GM19452 (cell line): ENCODE results near the gene CCL25.

ENCODE experiments used
- ATAC-seq: cut with Tn5 transposase; IDR thresholded peaks from one replicate; pipeline ENCODE4 v1.9.1; 2021; ENCODE audit not compliant: unreplicated experiment

Gene CCL25

DNA sequence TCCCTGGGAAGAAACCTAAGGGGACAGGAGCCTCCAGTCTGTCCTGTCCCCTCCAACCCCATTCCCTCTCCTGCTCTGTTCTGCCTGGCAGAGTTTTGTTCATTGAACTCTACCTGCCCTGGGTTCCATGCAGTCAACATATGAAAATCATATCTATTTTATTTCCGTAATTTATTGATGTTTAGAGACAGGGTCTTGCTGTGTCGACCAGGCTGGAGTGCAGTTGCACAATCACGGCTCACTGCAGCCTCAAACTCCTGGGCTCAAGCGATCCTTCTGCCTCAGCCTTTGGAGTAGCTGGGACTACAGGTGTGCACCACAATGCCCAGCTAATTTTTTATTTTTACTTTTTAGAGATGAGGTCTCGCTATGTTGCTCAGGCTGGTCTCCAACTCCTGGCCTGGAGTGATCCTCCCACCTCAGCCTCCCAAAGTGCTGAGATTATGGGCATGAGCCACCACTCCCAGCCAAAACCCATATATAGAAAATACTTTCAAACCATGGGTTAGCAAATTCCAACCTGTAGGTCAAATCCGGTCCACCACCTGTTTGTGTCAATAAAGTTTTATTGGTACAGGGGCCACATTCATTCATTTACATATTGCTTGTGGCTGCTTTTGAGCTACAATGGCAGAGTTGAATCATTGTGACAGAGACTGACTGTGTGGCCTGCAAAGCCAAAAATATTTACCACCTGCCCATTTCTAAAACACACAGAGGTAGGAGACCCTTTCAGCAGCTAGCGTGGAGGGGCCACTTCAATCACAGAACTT lies 57.5 kb downstream of the CCL25 start:
- ATAC-seq, result no peak

GRCh38 chr19:8110931-8111330 lies 58.4 kb downstream of the CCL25 start:
- ATAC-seq, result no peak

- no peak for ATAC-seq
These were observed 58.8 kb downstream of the CCL25 start for GRCh38 chr19:8111376-8111775.
